RWPE2 (cell line): Measurements from ENCODE around the gene SCLT1.

ENCODE experiments used
- ATAC-seq: fragments of 200-7000 bp; cut with Tn5 transposase; 3 replicates; pipeline ENCODE4 v1.9.1; 2021; ENCODE audit warnings: low read depth
- DNase-seq: peaks from one replicate; pipeline ENCODE4 v3.0.0-alpha.2; 2020; ENCODE audit warnings: low spot score
- H3K27ac ChIP-seq: fragments of 450-650 bp; 2 replicates; pipeline ENCODE4 v1.5.1; 2017; ENCODE audit warnings: mild to moderate bottlenecking; ENCODE audit not compliant: poor library complexity, severe bottlenecking
- H3K27me3 ChIP-seq: fragments of 250-450 bp; sonication (Bioruptor Pico); 2 replicates; pipeline ENCODE4 v1.5.1; 2021; ENCODE audit warnings: mild to moderate bottlenecking, moderate library complexity; ENCODE audit not compliant: insufficient read depth, poor library complexity, severe bottlenecking
- H3K36me3 ChIP-seq: fragments of 250-450 bp; sonication (Bioruptor Pico); 2 replicates; pipeline ENCODE4 v1.5.1; 2020; ENCODE audit warnings: low read depth, mild to moderate bottlenecking, moderate library complexity
- H3K4me1 ChIP-seq: fragments of 250-450 bp; sonication (Bioruptor Pico); 2 replicates; pipeline ENCODE4 v1.5.1; 2021; ENCODE audit warnings: mild to moderate bottlenecking, moderate library complexity; ENCODE audit not compliant: insufficient read depth, poor library complexity, severe bottlenecking
- H3K4me3 ChIP-seq: fragments of 250-450 bp; sonication (Bioruptor Pico); 2 replicates; pipeline ENCODE4 v1.5.1; 2021; ENCODE audit warnings: mild to moderate bottlenecking, moderate library complexity; ENCODE audit not compliant: severe bottlenecking
- H3K9me3 ChIP-seq: fragments of 250-450 bp; sonication (Bioruptor Pico); 2 replicates; pipeline ENCODE4 v1.5.1; 2021; ENCODE audit warnings: mild to moderate bottlenecking, moderate library complexity; ENCODE audit not compliant: severe bottlenecking
- CTCF ChIP-seq: fragments of 450-650 bp; IDR thresholded peaks from one replicate; pipeline ENCODE4 v1.5.1; 2017; ENCODE audit warnings: mild to moderate bottlenecking, moderate library complexity; ENCODE audit not compliant: poor library complexity, severe bottlenecking

The SCLT1 gene

GRCh38 chr4:128908735-128909134, 184.6 kb downstream of the SCLT1 start:
- ATAC-seq (no peak), DNase-seq (no peak)
- Histone ChIP-seq H3K27me3 (no peaks in the 10 kb centered on the region), H3K36me3 (no peaks in the 10 kb centered on the region; the same call in 1 of the 2 replicates), H3K4me1 (no peaks in the 10 kb centered on the region), H3K27ac (no peak overlapping the region), H3K9me3 (no peaks in the 10 kb centered on the region), H3K4me3 (no peak overlapping the region)
- no peak for TF ChIP-seq CTCF

GRCh38 chr4:128907981-128908380, 185.4 kb downstream of the SCLT1 start:
- no peak for DNase-seq
- H3K36me3 ChIP-seq: no peaks in the 10 kb centered on the region; the same call in 1 of the 2 replicates
- no peaks in the 10 kb centered on the region for H3K9me3 ChIP-seq
- no peak for ATAC-seq
- no peak overlapping the region for H3K27ac ChIP-seq
- no peak overlapping the region for H3K4me3 ChIP-seq
- no peaks in the 10 kb centered on the region for H3K27me3 ChIP-seq
- no peak for TF ChIP-seq CTCF
- H3K4me1 ChIP-seq: no peaks in the 10 kb centered on the region

- H3K9me3 ChIP-seq: no peaks in the 10 kb centered on the region
- DNase-seq (no peak), ATAC-seq (no peak)
- H3K4me3 ChIP-seq: no peak overlapping the region
- H3K27me3 ChIP-seq: no peaks in the 10 kb centered on the region
- no peak for TF ChIP-seq CTCF
- no peak overlapping the region for H3K27ac ChIP-seq
- no peaks in the 10 kb centered on the region for H3K4me1 ChIP-seq
- H3K36me3 ChIP-seq: no peaks in the 10 kb centered on the region; the same call in 1 of the 2 replicates
Observed at GRCh38 chr4:128906581-128906980, 186.8 kb downstream of the SCLT1 start.

GRCh38 chr4:128904821-128905220, 188.5 kb downstream of the SCLT1 start:
- DNase-seq: no peak
- no peak for ATAC-seq
- H3K36me3 ChIP-seq: no peaks in the 10 kb centered on the region; the same call in 1 of the 2 replicates
- no peak overlapping the region for H3K27ac ChIP-seq
- H3K4me1 ChIP-seq: no peaks in the 10 kb centered on the region
- TF ChIP-seq CTCF: no peak
- no peak overlapping the region for H3K4me3 ChIP-seq
- H3K9me3 ChIP-seq: no peaks in the 10 kb centered on the region
- H3K27me3 ChIP-seq: no peaks in the 10 kb centered on the region

- no peaks in the 10 kb centered on the region for H3K9me3 ChIP-seq
- no peak overlapping the region for H3K4me3 ChIP-seq
- H3K36me3 ChIP-seq: no peaks in the 10 kb centered on the region
- ATAC-seq (no peak), DNase-seq (no peak)
- H3K27me3 ChIP-seq: no peaks in the 10 kb centered on the region
- no peak overlapping the region for H3K27ac ChIP-seq
- TF ChIP-seq CTCF: no peak
- peaks cover 4% of the 10 kb centered on the region for H3K4me1 ChIP-seq
Observed at GRCh38 chr4:128880662-128881061, 212.7 kb downstream of the SCLT1 start.
